ENCODE results near the gene CFAP251.

GRCh38 chr12:122021193-122021821 lies 102.9 kb downstream of the CFAP251 start:
- peak; percentile 83; the same call in 1 of the 2 replicates for TF ChIP-seq ZBTB7A (IDR thresholded peaks at IDR 0.05; ENCODE audit: low read depth)
- no peak for TF ChIP-seq USF1 (IDR thresholded peaks at IDR 0.05)
- TF ChIP-seq TAF1 (IDR thresholded peaks at IDR 0.05; ENCODE audit: low read depth), result no peak
- TF ChIP-seq NFIC (IDR thresholded peaks at IDR 0.05), result no peak
- no peak for TF ChIP-seq FOXM1 (IDR thresholded peaks at IDR 0.05; ENCODE audit: borderline replicate concordance, low read depth)
- TF ChIP-seq EGR1 (IDR thresholded peaks at IDR 0.05), result no peak
- no peak for TF ChIP-seq TEAD4 (IDR thresholded peaks at IDR 0.05)
- TF ChIP-seq EP300 (IDR thresholded peaks at IDR 0.05; ENCODE audit: borderline replicate concordance), result no peak
- TF ChIP-seq TCF12 (IDR thresholded peaks at IDR 0.05; ENCODE audit: low read depth), result no peak
- TF ChIP-seq CEBPB (IDR thresholded peaks at IDR 0.05), result no peak
- TF ChIP-seq YY1 (IDR thresholded peaks at IDR 0.05; ENCODE audit: low read depth), result no peak
- no peak for TF ChIP-seq RAD21 (IDR thresholded peaks at IDR 0.05; ENCODE audit: low read depth)
- no peak for TF ChIP-seq CREB1 (IDR thresholded peaks at IDR 0.05; ENCODE audit: low read depth)

Measured in Ishikawa (cell line).